Activated CD8-positive, alpha-beta memory T cell treated with anti-CD3 and anti-CD28 coated beads, Interleukin-2, amount 50 U/mL, for 1 hour (primary cell): ENCODE measurements around the gene PTPRE.

Experiments used
- DNase-seq: peaks from one replicate; pipeline ENCODE4 v3.0.0-alpha.2; 2020; ENCODE audit errors: extremely low read depth

Gene PTPRE

GRCh38 chr10:128071417-128071782 lies 164.5 kb downstream of the PTPRE start:
- no peak for DNase-seq

- DNase-seq: no peak
Measured at GRCh38 chr10:128072046-128072445, 165.1 kb downstream of the PTPRE start.

- DNase-seq: no peak
Measured at GRCh38 chr10:128072941-128073645, 166.2 kb downstream of the PTPRE start.

GRCh38 chr10:128073890-128074289 lies 167.0 kb downstream of the PTPRE start:
- DNase-seq: no peak

DNA sequence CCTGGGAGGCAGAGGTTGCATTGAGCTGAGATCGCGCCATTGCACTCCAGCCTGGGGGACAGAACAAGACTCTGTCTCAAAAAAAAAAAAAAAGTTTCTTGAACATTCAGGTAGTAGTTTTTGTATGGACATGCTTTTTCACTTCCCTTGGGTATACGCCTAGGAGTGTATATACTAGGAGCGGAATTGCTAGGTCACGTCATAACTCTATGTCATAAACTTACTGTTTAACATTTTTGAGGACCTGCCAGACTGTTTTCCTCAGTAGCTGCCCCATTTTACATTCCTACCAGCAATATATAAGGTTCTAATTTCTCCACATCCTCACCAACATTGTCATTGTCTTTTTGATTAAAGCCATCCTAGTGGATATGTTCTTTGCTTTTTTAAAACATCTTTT lies 167.7 kb downstream of the PTPRE start:
- DNase-seq: no peak

GRCh38 chr10:128077155-128077875 lies 170.4 kb downstream of the PTPRE start:
- no peak for DNase-seq

DNA sequence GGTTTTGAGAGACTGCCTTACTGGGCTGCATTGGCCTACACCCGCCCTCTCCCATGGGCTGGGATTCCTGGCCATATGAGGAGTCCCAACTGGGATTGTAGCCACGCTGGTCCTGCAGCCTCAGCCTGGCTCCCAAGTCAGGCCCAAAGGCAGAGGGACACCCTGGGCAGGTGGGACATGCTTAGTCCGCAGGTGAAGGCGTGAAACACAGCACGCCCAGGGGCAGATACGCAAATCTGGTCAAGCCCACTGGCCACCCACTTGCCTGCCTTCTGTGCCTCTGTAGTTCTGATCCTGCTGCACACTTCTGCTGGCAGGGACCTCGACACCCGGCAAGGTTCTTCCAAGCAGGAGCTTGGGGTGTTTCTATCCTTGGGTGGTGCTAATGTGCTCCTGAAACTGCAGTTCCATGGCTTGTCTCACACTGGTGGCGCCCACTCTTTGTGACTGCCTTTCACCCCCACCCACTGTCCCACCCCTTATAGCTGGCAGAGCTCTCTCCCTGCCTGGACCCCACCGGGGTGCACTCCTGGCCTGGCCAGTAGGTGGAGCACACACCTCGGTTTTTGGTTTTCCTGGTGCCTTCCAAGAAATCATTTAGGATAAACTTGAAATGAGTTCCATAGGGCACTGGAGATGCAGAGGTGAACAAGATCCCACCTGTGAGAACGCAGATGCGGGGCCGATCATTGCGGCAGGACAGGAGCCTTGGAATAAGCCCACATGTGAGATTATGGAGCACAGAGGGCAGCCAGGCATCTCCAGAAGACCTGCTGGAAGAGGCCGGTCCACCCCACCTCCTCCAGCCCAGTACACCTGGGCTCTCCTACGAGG lies 171.4 kb downstream of the PTPRE start:
- no peak for DNase-seq

GRCh38 chr10:128080231-128080630 lies 173.3 kb downstream of the PTPRE start:
- no peak for DNase-seq

- no peak for DNase-seq
Measured at GRCh38 chr10:128080641-128081040, 173.7 kb downstream of the PTPRE start.

- DNase-seq: no peak
Measured at GRCh38 chr10:128081222-128081621, 174.3 kb downstream of the PTPRE start.

- no peak for DNase-seq
Measured at GRCh38 chr10:128081720-128082119, 174.8 kb downstream of the PTPRE start.

DNA sequence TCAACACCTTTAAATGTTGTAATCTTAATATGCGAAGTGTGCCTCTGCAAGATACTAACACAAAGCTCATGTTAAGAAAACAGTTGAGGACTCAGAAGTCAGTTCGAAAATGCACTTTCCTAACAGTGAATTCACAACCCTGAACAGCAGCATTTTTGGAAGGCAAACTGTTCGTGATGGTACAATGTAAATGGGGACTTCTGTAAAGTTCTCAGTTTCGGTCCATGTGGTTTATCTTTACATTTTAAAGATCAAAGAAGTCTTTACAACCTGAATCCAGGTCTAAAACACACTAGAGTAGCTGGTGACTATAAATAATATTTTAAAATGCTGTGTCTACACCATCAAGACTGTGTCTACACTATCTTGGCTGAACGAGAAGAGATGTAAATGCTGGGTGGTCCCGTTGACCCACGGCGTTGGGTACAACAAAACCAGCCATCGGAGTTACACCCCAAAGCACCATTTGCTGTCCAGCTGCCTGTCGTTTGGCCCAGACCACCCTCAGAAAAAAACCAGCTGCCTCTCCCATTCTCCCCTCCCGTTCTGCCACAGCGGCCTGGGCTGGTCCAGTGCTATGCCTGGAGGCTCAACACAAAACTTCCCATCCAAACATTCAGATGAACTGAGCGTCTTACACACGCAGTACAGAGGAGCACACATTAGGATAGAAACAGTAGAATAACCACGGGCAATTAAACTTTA lies 176.4 kb downstream of the PTPRE start:
- DNase-seq: no peak

- no peak for DNase-seq
Measured at GRCh38 chr10:128084364-128084763, 177.5 kb downstream of the PTPRE start.

GRCh38 chr10:128084991-128085390 lies 178.1 kb downstream of the PTPRE start:
- no peak for DNase-seq

DNA sequence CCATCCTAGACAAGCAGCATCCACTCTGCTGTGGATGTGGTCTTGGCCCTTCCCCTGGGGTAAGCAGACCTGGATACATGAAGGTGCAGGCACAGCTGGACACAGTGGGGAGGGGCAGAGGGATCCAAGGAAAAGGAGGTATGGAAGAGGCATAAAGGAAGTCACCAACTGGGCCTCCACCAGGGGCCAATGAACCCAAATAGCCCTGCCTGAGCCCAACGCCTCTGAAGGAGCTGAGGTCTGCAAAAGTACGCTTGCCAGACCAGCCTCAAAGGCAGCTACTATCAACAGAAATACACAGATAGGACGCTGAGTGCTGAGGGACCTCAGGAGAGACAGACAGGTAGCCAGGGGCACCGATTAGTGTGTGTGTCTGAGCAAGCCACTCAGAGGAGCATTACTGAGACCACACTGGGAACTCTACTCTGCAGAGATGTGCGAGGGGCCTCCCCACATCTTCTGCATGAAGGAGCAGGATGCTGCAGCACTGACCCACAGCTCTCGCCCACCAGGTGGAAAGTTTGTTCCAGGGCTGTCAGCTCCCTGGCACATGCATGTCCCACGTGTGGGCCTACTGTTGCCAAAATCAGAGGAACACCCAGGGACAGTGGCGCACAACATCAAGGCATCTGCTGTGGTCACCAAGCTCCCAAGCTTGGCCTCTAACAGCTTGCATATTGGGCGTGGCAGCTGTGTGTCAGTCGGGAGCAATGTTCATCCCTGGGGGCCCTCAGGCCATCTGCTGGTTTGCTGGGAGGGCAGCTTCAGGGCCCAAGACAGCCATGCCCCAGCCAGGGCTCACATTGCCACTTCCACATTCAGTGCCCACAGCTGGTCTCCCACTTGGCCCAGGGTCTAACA lies 179.3 kb downstream of the PTPRE start:
- no peak for DNase-seq

DNA sequence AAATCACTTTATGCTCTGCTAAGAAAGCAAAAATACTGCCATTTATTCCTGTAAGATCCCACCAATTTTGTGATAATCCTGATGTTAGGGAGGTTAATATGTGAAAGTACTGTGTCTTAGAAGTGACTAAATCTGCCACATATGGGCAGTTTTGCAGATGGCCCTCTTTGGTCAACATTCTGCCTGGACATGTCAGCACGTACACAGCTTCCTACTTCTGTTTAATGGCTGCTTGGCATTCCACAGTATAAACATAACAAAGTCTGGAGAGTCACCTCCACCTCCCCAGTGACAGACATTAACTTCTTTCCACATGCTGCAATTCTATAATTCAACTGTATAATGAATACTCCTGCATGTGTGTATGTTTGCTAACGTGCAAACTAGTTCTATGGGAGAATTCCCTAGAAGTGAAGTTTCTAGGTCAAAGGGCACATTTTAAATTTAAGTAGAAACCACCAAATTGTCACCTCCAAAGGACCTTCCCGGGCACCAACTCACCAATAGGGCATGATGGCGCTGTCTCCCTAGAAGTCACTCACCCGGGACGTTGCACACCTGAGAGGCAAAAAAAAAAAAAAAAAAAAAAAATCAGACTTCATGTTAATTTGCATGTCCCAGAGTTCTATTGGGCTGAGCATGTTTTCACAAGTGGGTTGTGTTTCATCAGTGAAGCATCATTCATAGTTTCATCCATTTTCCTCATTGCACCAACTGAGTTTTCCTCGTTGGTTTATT lies 180.4 kb downstream of the PTPRE start:
- no peak for DNase-seq

- no peak for DNase-seq
Measured at GRCh38 chr10:128087884-128088709, 181.2 kb downstream of the PTPRE start.

DNA sequence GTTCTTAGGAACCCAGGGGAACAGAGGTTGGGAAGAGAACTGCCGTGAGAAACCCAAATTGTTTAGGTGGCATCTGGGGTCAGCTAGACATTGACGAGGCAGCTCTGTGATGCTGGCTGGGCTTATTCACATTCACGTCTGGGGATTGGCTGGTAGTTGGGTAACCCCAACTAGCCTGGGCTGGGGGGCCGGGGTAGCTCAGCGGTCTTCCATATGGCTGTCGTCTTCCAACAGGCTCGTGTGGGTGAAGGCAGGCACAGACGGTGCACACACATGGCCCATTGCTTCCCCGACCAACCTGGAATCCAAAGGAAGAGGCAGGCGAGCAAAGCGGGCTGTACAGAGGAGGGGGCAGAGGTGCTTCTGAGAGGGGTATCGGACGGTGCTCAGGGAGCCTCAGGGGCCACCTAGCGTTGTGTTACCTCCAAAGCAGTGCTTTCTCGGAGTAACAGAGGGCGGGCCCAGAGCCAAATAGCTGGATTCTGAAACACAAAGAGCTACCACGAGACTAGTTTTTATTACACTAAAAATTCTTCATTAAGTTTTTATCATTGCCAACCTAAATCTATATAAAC lies 184.8 kb downstream of the PTPRE start:
- DNase-seq: no peak

DNA sequence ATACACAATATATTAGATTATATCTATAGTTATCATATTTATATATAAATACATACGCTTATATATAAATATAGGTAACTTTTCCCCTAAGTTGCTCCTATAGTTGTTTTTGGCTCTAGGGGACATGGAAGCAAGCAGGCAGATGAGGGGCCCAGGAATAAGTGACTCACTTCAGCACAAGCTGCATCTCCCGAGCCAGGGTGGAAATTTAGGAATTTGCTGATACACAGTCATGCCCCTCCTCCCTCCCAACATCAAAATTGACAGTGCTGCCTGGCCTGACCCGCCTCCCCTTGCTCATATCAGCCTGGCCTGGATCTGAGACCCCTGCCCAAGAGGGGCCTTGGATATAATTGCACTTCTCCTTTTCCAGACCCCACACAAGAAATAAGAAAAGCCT lies 185.6 kb downstream of the PTPRE start:
- DNase-seq: no peak
